Measurements from ENCODE around the gene SUGP2.

- TF ChIP-seq, protein P1, sequence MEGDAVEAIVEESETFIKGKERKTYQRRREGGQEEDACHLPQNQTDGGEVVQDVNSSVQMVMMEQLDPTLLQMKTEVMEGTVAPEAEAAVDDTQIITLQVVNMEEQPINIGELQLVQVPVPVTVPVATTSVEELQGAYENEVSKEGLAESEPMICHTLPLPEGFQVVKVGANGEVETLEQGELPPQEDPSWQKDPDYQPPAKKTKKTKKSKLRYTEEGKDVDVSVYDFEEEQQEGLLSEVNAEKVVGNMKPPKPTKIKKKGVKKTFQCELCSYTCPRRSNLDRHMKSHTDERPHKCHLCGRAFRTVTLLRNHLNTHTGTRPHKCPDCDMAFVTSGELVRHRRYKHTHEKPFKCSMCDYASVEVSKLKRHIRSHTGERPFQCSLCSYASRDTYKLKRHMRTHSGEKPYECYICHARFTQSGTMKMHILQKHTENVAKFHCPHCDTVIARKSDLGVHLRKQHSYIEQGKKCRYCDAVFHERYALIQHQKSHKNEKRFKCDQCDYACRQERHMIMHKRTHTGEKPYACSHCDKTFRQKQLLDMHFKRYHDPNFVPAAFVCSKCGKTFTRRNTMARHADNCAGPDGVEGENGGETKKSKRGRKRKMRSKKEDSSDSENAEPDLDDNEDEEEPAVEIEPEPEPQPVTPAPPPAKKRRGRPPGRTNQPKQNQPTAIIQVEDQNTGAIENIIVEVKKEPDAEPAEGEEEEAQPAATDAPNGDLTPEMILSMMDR (IDR thresholded peaks at IDR 0.05) = peak in 3 of 6 experiments; percentile 20 to 52 (median 24)
- TF ChIP-seq POLR2A (IDR thresholded peaks at IDR 0.05) = no peak
Measured at GRCh38 chr19:19064098-19064722, 30.9 kb upstream of the SUGP2 start.

All from upper lobe of left lung (tissue), 4 donors.